ENCODE measurements around the gene ANKIB1. TPM values are rescaled to one million over a fixed set of nuclear protein-coding genes. Genes with fewer than 3 reads are reported as not detected.

Gene ANKIB1
- total and polyA plus RNA-seq, 7 donors = 4.9 to 31.9 (median 23.3) TPM

DNA sequence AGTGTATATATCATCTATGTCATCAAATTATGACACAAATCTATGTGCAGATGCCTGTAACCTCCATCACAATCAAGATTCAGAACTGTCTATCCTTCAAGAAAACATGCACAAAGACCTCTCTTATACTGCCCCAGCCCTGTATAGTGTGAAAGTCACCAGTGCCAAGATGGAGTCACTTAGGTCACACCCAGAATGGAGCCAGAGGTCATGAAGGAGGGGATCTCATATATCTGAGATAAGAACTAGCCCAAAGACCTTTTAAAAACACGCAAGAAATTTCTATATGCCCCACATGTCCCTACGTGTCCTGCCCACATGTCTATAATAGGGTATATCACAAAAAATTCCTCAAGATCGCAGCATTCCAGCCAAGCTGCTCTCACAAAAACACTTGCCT is 181.4 kb downstream of the ANKIB1 start:
- Histone ChIP-seq H3K9me3 (no peaks in the 10 kb centered on the region), H3K4me3 (no peak overlapping the region), H3K27ac (no peak overlapping the region), H3K36me3 (ENCODE audit: insufficient read depth in 1 of 2, low read depth in 1 of 2) (no peaks in the 10 kb centered on the region), H3K4me1 (no peaks in the 10 kb centered on the region), H3K27me3 (ENCODE audit: insufficient read depth in 3 of 3, low read length in 2 of 3) (peaks cover 0 to 11% (median 0%) of the 10 kb centered on the region in 3 donors)
- DNase-seq = no peak
- intact Hi-C loops (cut with DNase I) = loop anchor here in 1 of 2 donors (10.0 kb wide), 1 partner anchor 628 kb away; no protein-coding TSS in a partner anchor
- 88 to 92% (median 90%) methylated on average over 3 of the region's 3 CpGs for WGBS, 3 donors
- ATAC-seq = no peak
- TF ChIP-seq, protein P1, sequence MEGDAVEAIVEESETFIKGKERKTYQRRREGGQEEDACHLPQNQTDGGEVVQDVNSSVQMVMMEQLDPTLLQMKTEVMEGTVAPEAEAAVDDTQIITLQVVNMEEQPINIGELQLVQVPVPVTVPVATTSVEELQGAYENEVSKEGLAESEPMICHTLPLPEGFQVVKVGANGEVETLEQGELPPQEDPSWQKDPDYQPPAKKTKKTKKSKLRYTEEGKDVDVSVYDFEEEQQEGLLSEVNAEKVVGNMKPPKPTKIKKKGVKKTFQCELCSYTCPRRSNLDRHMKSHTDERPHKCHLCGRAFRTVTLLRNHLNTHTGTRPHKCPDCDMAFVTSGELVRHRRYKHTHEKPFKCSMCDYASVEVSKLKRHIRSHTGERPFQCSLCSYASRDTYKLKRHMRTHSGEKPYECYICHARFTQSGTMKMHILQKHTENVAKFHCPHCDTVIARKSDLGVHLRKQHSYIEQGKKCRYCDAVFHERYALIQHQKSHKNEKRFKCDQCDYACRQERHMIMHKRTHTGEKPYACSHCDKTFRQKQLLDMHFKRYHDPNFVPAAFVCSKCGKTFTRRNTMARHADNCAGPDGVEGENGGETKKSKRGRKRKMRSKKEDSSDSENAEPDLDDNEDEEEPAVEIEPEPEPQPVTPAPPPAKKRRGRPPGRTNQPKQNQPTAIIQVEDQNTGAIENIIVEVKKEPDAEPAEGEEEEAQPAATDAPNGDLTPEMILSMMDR (IDR thresholded peaks at IDR 0.05) = no peak

DNA sequence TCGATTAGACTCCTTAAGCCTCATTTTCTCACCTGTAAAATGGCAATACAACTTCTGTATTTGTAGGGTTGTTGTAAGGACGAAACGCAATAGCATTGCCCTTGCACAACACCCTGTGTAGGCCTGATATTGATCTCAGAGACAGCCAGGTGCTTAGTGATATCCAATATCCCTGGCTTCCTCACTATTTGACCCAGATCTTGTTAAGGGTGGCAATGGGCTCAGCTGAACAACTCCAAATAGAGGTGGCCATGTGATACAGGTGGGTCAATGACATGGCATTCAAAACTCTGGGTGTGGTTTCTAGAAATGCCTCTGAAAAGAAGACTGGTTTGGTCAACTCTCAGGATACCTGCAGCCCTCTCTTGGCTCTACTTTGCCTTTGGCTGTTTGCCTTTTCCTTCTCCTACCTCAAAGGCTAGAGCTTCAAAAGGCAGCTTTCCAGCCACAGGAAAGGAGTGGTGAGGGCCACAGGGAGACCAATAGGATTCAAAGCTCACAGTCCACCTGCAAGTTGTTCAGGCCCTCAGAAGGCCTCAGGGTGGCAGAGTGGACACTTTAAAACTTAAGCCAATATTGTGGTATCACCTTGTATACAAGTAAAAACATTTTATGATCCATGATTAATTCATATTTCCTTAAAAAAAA is 186.6 kb downstream of the ANKIB1 start:
- TF ChIP-seq, protein P1 (IDR thresholded peaks at IDR 0.05) = no peak
- WGBS, 3 donors = 72 to 93% (median 77%) methylated on average over 3 of the region's 3 CpGs
- intact Hi-C loops (cut with DNase I) = no loop called here
- Histone ChIP-seq H3K9me3 (no peaks in the 10 kb centered on the region), H3K4me1 (no peaks in the 10 kb centered on the region), H3K36me3 (ENCODE audit: insufficient read depth in 1 of 2, low read depth in 1 of 2) (no peaks in the 10 kb centered on the region), H3K27me3 (ENCODE audit: insufficient read depth in 3 of 3, low read length in 2 of 3) (no peaks in the 10 kb centered on the region), H3K27ac (no peak overlapping the region), H3K4me3 (no peak overlapping the region)
- DNase-seq = no peak
- ATAC-seq = no peak

- Histone ChIP-seq H3K4me3 (no peak overlapping the region), H3K36me3 (ENCODE audit: insufficient read depth in 1 of 2, low read depth in 1 of 2) (no peaks in the 10 kb centered on the region), H3K4me1 (no peaks in the 10 kb centered on the region), H3K27ac (no peak overlapping the region), H3K9me3 (no peaks in the 10 kb centered on the region), H3K27me3 (ENCODE audit: insufficient read depth in 3 of 3, low read length in 2 of 3) (no peaks in the 10 kb centered on the region)
- intact Hi-C loops (cut with DNase I) = no loop called here
- TF ChIP-seq, protein P1 (IDR thresholded peaks at IDR 0.05) = no peak
- 93 to 95% (median 94%) methylated on average over 8 of the region's 8 CpGs for WGBS, 3 donors
- DNase-seq (no peak), ATAC-seq (no peak)
Observed at GRCh38 chr7:92433019-92433418, 187.2 kb downstream of the ANKIB1 start.

GRCh38 chr7:92435542-92435941 is 189.8 kb downstream of the ANKIB1 start:
- H3K27ac ChIP-seq = no peak overlapping the region
- 91 to 98% (median 95%) methylated on average over 2 of the region's 2 CpGs for WGBS, 3 donors
- H3K36me3 ChIP-seq (ENCODE audit: insufficient read depth in 1 of 2, low read depth in 1 of 2) = no peaks in the 10 kb centered on the region
- TF ChIP-seq, protein P1 (IDR thresholded peaks at IDR 0.05) = no peak
- H3K4me1 ChIP-seq = no peaks in the 10 kb centered on the region
- ATAC-seq (no peak), DNase-seq (no peak)
- no peak overlapping the region for H3K4me3 ChIP-seq
- intact Hi-C loops (cut with DNase I) = no loop called here
- H3K9me3 ChIP-seq = no peaks in the 10 kb centered on the region
- H3K27me3 ChIP-seq (ENCODE audit: insufficient read depth in 3 of 3, low read length in 2 of 3) = no peaks in the 10 kb centered on the region
